Body of pancreas (tissue), 4 donors: ENCODE data around the gene PEG3.

Source experiments
- CTCF ChIP-seq, 7 experiments: fragments of 450-650 bp in 4 of 7; fragments of 200-600 bp in 3 of 7; sonication (generic) in 3 of 7; IDR thresholded peaks; one replicate each; pipeline ENCODE4 v1.5.1; 2016 to 2019; ENCODE audit warnings: antibody characterized with exemption in 7 of 7
- POLR2A ChIP-seq, 3 donors: fragments of 450-650 bp; IDR thresholded peaks; one replicate each; pipeline ENCODE4 v1.6.1; 2016; ENCODE audit warnings: antibody characterized with exemption in 3 of 3, mild to moderate bottlenecking in 2 of 3

- TF ChIP-seq POLR2A (IDR thresholded peaks at IDR 0.05), result no peak
- no peak for TF ChIP-seq CTCF (IDR thresholded peaks at IDR 0.05)
Observed at GRCh38 chr19:56858026-56858425, 17.5 kb upstream of the PEG3 start.
